GM10847 (cell line): Measurements from ENCODE around the gene SMPD1.

Experiments used
- POLR2A ChIP-seq: IDR thresholded peaks from 2 replicates; pipeline ENCODE4 v1.6.1; 2011; ENCODE audit not compliant: insufficient read length; ENCODE audit errors: extremely low read depth

SMPD1 gene

DNA sequence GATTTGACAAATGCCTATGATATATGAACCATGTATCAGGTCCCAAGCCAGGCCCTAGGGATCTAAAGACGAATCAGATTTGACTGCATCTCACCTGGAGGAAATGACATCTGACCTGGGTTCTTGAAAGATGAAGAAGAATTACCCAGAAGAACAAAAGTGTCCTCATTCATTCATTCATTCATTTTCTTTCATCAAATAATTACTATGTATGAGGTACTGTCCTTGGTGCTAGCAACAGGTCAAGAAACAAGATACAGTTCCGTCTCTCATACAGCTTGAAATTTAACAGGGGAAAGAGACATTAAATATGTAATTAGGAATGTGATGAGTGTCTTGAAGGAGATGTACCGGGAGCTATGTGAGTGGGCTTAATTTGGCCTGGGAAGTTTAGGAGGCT lies 30.4 kb downstream of the SMPD1 start:
- no peak for TF ChIP-seq POLR2A

- no peak for TF ChIP-seq POLR2A
Measured at GRCh38 chr11:6427516-6427915, 37.2 kb downstream of the SMPD1 start.

- no peak for TF ChIP-seq POLR2A
Measured at GRCh38 chr11:6431861-6432260, 41.6 kb downstream of the SMPD1 start.

DNA sequence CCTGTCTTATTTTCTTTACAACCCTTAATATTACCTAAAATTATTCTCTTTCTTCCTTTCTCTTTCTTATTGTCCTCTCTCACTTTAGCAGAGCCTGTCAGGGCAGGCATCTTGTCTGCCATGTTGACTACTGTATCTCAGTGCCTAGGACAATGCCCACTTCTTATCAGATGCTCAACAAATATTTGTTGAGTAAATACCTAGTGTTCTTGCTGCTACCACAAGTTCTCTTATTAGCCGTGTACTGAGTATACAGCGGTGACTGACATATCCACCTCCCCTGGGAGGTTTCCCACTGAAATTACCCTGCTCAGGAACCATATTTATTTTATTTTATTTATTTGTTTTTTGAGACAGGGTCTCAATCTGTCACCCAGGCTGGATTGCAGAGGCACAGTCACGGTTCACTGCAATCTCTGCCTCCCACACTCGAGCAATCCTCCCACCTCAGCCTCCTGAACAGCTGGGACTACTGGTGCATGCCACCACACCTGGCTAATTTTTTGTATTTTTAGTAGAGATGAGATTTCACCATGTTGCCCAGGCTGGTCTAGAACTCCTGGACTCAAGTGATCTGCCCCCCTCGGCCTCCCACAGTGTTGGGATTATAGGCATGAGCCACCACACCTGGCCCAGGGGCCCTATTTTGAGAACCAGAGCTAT lies 43.9 kb downstream of the SMPD1 start:
- TF ChIP-seq POLR2A = no peak

GRCh38 chr11:6437423-6437822 lies 47.1 kb downstream of the SMPD1 start:
- no peak for TF ChIP-seq POLR2A

DNA sequence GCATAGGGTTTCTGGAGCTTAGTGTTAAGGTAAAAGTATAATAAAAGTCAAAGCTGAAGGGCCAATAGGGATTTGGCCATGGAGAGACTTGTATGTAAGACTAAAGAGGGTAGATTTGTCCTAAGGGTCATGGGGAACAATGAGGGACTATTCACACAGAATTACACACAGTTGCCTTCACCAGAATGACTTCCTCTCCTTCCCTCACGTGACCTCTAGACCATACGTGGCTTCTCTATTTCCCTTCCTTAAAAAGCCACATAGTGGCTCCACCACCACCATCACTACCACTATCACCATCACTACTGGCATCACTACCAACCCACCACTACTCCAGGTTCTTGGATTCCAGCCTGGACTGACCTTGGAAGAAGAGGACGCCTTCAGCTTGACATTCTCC lies 47.7 kb downstream of the SMPD1 start:
- TF ChIP-seq POLR2A = no peak

- no peak for TF ChIP-seq POLR2A
Measured at GRCh38 chr11:6438979-6439571, 48.8 kb downstream of the SMPD1 start.

- no peak for TF ChIP-seq POLR2A
Measured at GRCh38 chr11:6440906-6441358, 50.7 kb downstream of the SMPD1 start, which contains the start of gene HPX. HPX (minus strand) TSS chr11:6440987; CDS start chr11:6440963, 24 bp downstream.

DNA sequence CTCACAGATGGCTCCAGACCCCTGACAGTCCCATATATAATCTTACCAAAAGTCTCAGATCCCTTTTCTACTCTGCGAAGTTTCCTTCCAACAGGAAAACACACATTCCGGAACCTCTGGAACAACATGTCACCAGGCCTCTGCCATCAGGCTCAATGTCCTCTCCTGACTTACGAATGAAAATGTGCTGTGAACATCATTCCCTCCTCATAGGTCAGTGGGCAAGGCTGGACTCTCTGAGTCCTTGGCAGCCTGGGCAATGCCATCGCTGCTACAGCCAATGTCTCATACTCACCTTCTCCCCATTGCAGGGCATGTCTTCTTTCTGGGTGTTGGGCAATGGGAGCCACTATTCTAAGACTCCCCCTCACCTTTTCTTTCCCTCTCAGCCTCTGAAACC lies 52.2 kb downstream of the SMPD1 start:
- TF ChIP-seq POLR2A = no peak

DNA sequence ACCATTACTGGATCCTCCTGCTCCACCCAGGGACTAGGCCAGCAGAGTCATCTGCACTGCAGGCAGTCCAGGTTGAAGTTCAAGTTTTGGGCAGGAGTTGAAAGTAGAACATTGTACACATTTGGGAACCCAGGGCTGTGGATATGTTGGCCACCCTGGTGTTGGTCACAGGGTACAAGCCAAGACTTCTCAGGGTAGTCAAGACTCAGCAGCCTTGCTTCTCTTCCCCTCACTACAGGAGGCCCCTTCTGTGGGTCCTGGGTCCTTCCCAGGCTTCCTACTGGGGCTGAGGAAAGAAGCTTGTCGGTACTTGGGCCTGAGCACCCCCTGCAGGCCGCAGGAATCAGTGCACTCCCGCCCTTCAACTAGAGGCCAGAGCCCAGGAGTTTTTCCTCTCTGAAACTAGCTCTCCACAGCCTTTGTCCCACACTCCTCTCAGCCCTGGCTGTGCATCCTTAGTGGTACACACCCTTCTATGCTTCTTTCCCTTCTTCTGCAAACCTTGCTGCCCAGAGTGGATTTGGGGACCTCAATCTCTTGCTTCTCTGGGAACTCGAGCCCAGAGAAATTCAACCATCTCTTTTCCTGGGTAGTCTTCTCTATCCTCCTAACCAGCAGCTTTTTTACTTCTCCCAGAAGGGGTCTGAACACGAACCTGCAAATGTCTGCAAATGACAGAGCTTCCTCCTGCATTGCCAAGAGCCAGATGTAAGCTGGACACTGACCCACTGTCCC lies 53.2 kb downstream of the SMPD1 start:
- no peak for TF ChIP-seq POLR2A
